T1000 (cell line): ENCODE data around the gene PCBP3.

ENCODE experiments used
- DNase-seq: peaks from one replicate; lab custom pipeline; 2025; ENCODE audit warnings: mixed read lengths; lab: John Stamatoyannopoulos, UW

The PCBP3 gene

DNA sequence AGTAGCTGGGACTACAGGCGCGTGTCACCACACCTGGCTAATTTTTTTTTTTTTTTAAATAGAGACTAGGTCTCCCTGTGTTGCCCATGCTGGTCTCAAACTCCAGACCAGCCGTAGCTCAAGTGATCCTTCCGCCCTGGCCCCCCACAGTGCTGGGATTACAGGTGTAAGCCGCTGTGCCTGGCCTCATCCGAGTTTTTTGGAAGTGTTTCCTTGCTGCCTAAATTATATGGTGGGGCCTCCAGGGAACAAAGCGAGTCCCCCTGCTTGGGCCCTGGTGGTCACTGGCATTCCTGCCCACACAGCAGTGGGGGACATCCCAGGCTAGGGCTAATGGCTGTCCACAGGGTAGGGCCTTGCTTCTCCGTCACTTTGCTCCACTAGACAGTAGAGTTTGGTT lies 143.8 kb downstream of the PCBP3 start:
- DNase-seq: no peak

DNA sequence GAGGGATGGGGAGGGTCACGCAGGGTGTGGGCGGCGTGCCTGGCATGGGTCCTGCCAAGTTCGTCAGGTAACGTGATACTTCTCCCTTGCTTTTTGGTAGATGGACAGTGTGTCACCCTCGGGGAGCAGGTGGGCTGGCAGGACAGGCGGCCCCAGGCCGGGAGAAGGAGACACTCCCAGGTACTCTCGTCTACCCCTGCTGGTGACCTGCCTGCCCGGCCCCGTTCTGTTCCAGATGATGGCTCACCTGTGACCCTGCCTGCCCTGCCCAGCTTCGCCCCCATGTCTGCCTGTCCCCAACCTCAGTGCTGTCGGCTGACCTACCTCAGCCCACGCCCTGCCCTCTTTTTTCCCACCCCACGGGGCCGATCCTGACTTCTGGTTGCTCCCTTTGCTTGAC lies 144.7 kb downstream of the PCBP3 start:
- no peak for DNase-seq

DNA sequence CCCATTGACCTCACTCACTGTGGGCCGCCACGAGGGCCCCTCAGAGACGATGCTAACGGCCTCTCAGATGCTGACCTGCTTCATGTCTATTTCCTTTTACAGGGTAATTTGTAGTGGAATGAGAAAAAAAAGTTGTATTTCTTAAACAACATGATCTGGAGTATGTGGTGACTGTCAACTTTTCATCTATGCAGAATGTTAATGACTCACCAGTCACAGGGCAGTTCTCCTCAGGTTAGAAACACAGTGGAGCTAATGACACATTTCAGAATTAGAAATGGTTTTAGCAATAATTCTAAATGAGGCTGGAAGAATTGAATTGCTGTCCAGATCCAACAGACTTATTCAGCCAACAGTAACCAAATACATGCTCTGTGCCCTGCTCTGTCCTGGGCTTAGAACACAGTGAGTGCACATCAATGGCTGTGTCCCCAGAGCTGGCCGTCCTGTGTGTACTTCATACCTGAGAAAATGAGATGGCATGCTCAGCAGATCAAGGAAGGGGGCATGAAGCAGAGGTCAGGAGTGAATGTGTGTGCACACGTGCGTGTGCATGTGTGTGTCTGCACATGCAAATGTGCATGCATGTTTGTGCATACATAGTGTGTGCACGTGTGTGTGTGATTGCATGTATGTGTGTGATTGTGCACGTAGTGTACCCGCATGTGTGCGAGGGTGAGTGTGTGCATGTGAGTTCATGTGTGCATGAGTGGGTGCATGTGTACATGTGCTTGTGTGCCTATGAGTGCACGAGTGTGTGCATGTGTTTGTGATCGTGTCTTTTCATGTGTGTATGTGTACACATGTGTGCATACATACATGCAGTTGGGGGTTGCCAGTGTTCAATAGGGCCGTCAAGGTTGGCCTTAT lies 145.3 kb downstream of the PCBP3 start:
- DNase-seq: no peak

DNA sequence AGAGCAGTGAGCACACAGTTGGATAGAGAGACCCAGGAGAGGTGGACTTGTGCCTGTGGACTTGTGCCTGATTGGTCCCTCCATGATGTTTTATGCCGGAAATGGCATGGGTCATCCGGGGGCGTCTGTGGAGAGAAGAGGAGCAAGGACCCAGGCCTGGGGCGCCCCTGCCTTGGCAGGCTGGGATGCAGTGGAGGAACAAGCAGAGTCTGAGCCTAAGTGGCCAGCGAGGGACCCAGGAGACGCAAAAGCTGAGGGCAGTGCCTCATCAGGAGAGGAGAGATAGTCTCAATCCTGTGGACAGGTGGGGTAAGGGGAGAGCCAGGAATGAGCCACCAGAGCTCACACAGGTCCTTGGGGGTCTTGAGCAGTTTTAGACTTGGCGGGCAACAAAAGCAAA lies 146.9 kb downstream of the PCBP3 start:
- DNase-seq: no peak

DNA sequence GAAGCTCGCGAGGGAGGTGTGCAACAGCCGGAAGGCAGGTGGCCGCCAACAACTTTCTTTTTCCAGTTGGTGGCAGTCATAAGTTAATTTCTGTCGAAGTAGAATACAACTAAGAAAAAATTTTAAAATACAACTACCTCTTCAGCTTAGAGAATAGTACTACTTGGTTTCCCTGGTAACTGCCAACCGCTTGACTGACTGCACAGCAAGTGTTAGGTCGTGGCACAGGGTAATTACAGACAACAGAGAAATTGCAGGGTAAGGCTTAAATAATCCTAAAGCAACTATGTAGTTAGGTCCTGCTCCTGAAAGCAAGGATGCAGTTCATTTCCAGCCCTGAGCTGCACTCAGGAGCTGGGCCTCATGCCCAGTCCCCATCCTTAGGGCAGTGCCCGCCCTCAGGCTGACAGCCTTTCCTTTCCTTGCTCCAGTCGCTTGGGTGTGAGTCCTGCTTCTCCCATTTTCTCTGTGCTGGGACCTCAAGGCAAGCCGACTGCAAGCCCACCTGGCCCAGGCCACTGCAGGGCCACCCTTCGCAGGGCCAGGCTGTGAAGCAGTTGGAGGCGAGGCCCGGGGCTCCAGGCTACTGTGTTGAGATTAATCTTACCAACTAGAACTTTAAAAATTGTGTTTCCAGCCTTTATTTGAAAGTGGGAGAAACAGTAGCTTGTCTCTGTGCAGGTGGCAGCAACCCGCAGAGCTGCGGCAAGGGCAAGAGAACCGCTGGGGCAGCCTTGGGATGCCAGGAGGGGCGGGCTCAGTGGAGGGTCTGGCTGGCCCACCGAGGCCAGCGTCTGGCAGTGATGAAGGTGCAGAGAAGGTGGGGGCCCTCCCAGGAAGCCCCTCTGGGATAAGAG lies 148.3 kb downstream of the PCBP3 start:
- DNase-seq: no peak

DNA sequence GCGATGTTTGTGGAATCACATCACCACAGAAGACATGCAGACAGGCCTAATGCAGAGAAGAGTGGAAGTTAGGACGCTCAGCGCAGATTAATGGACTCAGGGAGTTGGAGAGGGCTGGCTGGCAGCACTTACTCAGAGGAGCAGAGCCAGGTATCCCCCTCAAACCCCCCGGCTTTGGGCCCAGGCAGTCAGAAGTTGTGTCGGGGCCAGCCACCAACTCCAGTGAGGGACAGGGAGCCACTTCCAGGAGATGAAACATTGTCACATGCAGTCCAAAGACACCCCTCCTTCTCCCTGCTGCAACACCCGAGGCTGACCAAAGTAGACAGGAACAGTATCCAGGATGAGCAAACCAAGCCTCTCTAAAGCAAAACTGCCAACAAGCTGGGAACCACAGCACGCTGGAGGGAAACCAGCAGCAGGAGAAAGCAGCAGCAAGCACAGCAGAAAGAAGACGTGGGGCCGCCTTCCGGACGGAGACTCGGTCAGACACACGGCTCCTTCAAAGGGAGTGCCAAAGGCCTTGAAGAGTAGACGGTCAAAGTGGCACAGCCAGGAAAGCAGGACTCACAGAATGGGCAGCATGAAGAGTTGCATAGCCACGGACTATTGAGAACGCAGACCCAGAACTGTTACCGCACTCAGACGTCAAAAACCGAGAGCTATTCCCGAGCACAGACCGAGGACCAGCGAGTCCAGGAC lies 149.3 kb downstream of the PCBP3 start:
- no peak for DNase-seq

DNA sequence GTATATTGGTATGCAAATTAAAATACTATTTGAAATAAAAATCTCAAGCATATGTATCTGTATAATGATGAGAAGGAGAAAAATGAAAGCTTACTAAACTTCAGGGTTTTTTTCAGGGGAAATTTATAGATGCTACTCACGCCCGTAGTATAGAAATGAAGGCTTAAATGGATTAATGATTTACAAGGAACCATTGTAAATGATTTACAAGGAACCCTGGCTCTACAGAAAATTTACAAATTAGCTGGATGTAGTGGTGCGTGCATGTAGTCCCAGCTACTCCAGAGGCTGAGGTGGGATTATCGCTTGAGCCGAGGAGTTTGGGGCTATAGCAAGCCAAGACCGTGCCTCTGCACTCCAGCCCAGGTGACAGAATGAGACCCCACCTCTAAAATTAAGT lies 150.5 kb downstream of the PCBP3 start:
- DNase-seq: no peak

DNA sequence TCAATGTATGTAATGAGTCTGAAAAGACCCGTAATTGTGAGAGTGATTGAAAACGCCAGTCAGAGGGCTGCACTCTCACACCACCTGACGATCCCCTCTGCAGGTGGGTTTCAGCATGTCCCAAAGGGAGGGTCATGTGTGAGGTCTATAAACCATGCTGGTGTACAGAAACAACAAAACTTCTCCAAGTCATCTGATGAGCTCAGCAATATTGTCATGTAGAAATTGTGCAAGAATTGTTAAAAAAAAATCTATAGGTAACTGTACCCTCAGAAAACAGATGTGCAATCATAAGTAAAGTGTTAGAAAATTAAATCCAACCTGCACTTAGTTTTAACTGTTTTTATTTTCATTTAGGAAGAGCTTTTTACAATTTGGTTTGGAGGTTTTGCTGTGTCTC lies 152.5 kb downstream of the PCBP3 start:
- no peak for DNase-seq

DNA sequence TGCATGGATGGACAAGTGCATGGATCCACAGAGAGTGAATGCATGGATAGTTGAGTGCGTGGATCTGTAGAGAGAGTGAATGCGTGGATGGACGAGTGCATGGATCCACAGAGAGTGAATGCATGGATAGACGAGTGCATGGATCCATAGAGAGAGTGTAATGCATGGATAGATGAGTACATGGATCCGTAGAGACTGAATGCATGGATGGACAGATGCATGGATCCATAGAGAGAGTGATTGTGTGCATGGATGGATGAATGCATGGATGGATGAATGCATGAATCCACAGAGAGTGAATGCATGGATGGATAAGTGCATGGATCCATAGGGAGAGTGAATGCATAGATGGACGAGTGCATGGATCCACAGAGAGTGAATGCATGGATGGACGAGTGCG lies 153.8 kb downstream of the PCBP3 start:
- no peak for DNase-seq

DNA sequence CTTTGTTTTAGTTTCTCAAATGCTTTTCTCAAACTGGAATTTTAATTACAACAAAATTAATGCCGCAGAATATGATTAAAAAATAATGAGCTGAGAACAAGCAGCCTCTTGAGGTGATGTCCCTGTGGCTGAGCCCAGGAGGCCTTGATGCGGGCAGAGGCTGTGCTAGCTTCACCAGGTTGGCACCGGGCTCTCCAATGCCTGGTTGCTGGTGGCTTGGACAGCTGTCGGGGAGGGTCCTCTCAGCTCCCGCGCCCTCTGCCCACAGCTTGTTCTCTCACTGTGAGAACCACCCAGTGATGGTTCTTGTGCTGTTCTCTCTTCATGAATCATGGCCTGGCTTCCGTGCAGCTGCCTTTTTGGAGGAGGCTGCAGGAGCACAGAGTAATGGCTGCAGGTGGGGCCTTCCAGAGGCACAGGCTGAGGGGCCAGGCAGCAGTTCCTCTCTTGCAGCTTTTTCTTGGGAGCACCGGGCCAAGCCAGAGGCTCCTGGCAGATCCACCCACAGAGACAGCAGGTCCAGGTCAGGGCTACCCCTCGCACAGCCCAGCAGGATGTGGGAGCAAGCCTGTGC lies 156.3 kb downstream of the PCBP3 start:
- no peak for DNase-seq

DNA sequence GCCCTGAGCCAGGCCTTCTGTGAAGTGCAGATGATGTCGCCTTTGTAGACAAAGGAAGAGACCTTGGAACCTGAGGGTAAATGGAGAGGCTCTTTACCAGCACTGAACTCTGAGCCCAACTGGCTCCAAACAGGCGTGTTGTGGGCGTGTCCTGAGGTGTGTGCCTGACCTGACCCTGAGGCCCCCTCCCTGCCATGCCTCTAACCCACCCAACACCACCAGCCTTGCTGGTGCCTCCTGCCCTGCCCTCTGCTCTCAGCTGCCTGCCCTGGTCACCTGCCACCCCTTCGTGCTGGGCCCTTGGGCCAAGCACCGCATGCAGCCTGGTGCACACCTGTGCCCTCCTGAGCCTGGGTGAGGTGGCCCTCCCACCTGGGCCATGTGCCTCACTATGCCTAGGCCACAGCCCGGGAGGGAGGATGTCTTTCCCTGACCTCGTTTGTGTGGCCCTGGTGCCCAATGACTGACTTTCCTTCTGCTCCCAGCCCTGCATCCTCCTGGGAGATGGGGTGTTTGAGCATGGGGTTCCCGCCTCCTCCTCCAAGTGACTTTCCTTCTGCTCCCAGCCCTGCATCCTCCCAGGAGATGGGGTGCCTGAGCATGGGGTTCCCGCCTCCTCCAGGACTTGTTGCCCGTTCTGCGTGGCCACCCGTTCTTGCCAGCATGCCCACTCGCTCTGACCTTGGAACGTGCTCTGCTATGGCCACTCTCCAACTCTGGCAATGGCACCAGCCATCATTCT lies 157.0 kb downstream of the PCBP3 start:
- DNase-seq: no peak

DNA sequence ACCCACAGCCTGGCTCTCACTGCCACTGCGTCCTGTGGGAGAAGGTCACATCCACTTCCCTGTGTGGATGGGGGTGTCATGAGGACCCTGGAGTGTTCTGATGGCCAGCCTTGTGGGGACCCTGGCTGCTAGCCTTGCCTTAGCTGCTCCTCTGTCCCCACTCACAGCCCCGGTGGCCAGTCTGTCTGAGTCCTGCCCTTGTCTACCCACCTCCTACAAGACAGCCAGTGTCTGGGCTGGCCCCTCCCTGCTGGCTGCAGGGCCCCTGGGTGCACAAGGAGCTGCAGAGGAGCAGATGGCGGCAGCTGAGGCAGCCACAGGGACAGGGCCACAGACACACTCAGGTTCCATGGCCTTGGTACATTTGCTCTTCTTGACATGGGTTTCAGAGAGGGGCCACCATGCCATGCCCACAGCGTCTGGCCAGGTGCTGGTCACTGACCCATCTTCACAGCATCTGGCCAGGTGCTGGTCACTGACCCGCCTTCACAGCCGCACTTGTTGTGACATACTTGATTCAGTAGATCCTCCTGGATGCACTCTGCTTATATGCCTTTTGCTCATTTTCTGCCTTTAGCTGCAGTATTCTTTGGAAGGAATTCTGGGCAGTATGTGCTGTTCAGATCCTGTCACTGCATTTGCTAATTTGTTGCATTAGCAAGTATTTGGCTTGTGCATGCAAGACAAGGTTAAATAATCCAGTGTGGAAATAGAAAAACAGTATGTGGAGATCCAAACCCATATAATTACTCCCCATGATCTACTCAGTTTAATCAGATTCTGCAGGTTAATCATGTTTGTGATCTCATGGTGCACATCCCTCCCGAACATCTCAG lies 157.8 kb downstream of the PCBP3 start:
- DNase-seq: no peak

DNA sequence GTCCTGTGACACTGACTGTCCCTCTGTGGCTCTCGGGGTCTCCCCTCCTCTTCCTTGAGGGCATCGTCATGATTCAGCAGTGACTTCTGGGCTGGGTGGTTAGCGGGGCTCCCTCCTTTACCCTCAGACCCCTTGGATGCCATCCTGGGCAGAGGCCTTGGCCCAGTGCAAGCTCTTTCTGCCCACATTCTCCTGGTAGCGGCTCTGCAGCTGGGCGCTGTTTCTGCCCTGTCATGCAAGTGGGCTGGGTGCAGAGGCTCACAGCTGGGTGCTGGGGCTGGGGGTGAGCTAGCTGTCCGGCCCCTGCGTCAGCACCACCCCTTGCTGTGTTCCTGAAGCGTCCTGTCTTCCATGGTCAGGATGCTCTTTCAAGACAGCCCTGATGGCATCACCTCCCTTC lies 158.5 kb downstream of the PCBP3 start:
- DNase-seq: no peak

DNA sequence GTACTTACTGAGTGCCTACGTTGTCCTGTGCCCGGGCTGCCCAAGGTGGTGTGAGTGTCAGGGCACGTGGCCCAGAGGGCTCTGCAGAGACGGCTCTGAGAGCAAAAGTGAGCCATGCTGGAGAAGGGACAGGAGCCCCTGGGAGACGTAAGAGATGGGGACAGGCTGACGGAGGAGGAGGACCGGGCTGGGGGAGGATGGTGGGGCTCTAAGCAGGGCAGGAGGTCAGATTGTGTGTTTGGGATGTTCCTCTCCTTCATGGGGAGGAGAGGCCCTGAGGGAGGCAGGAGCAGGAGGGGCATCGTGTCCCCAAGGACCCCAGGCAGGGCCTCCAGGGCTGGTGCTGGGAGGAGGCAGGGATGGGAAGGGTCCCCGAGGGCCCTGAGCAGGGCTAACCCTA lies 158.9 kb downstream of the PCBP3 start:
- DNase-seq: no peak

DNA sequence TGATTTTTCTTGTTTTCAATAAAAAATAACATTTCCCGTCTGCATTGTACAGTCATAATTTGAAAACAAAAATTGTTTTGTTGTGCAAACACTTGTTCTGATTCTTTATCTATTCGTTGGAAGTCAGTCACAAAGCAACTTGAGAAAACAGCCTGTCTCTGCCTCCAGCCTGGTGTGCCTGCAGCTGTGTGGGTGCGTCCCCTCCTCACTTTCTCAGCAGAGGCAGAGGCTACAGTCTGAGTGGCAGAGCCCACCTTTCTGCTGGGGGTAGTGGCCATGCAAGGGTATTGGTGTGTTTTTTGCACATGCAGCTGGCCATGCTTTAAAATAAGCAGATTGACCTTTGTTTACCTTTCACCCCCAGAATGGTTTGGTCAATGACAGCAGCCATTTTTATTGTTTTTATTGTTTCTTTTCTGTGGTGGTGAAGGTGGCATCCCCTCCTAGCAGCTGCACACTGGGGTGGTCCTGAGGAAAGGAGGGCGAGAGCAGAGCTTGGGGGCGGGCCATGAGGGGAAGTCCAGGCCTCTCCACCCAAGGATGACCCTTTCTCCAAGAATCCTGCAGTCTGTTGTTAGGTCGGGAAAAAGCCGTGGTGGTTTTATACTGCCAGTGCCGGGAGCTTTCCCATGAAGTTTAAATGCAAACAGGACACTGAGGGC lies 159.6 kb downstream of the PCBP3 start:
- no peak for DNase-seq

DNA sequence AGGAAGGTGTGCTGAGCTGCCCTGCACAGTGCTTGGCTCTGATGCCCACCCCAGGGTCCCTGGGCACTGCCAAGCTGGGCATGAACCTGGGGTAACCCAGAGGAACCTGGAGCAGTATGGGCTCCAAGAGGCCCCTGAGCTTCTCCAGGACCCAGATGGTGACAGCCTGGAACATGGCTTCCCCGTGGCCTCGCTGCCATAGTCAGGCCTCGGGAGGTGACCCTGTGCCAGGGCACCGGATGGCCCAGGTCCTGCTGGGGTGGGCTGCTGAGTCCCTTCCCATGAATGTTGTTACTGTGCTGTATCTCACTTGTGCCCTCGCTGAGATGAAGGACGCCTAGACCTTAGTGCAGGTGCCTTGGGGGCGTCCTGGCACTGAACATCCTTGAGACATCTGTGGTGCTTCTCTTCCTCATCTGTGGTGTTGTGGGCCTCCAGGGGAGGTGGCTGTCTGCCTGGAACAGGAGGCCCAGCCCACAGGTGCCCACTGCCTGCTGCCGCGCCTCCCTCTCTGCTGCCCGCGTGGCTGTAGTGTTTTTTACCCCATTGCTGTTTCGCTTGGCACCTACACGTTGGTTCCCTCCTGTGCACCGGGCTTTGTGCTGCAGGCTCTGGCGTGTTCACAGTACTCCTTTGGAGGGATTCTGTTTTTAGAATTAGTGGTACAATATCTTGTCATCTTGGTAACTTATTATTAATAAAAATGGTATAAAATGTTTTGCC lies 160.3 kb downstream of the PCBP3 start:
- DNase-seq: no peak

DNA sequence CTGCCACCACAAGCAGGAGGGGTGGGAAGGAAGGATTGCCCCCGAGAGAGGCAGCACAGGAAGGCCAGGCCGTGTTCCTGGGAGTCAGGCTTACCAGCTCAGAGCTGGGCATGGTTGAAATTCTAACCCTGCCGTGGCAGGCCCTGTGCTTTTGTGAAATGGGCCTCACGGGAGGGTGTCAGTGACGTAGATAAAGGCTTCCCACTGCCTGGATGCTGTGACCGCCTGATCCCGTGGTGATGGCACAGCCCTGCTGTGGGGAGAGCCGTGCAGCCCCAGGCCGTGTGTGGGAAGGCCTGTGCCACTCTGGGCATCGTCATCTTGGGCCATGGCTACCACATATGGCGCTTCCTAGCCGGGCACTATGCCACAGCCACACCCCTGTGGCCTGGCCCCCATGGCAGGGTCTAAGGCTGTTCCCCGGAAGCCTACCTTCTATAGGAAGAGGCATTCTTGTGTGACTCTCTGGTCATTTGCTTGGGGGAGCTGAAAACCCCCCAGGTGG lies 161.3 kb downstream of the PCBP3 start:
- no peak for DNase-seq

DNA sequence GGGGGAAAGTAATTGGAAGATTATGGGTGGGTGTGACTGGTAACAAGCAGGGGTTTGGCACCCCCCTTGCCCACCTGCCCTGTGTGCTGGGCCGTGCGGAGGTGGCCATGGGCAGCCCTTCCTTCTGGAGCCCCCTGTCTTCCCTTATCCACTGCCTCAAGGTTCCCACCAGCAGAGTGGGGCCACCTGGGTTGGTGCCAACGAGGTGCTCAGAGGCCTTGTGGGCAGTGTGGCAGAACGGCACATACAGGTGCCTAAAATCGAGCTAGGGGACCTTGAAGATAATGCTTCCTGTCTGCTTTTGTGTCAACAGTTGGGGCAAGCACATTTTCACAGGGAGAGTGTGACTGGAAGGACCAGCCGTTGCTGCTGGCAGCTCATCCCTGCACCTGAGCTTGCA lies 161.8 kb downstream of the PCBP3 start:
- no peak for DNase-seq

DNA sequence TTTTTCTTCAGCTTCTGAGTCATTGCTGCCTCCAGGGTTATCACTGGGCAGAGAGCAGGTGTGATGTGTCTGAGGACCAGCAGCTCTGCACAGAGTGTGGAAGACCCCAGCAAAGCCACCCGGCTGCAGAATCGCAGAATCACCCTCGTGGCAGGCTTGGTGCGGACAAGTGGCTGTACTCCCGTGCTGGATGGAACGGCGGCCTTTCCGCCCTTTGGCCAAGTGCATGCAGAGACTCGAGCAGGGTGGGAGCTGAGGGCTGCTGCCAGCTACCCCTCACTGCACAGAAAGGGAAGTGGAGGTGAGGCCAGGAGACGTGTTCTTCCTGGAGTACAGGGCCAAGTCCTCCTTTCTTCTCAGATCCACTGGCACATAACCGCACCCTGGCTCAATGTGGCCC lies 162.5 kb downstream of the PCBP3 start:
- DNase-seq: no peak
